H9 (cell line): ENCODE measurements around the gene RIT2. TPM values are rescaled to one million over a fixed set of nuclear protein-coding genes. Genes with fewer than 3 reads are reported as not detected.

Experiments used
- DNase-seq: peaks from one replicate; pipeline ENCODE4 v3.0.0-alpha.2; 2017
- H2AFZ ChIP-seq: one replicate; pipeline ENCODE4 v1.6.1; 2013; ENCODE audit warnings: mild to moderate bottlenecking, low read length, control low read depth, moderate library complexity
- H2AK5ac ChIP-seq: 2 replicates; pipeline ENCODE4 v1.6.1; 2013; ENCODE audit warnings: low read length, control low read depth, mixed read lengths; ENCODE audit not compliant: insufficient read length
- H2BK120ac ChIP-seq: one replicate; pipeline ENCODE4 v1.6.1; 2013; ENCODE audit warnings: low read depth, mild to moderate bottlenecking, low read length, control low read depth, inconsistent platforms; ENCODE audit not compliant: poor library complexity, severe bottlenecking
- H2BK12ac ChIP-seq: 2 replicates; pipeline ENCODE4 v1.6.1; 2013; ENCODE audit warnings: low read length, control low read depth, mixed read lengths, low read depth; ENCODE audit not compliant: insufficient read length
- H2BK15ac ChIP-seq: 2 replicates; pipeline ENCODE4 v1.6.1; 2013; ENCODE audit warnings: low read depth, low read length, control low read depth
- H2BK20ac ChIP-seq: one replicate; pipeline ENCODE4 v1.6.1; 2013; ENCODE audit warnings: low read depth, mild to moderate bottlenecking, low read length, control low read depth, inconsistent platforms; ENCODE audit not compliant: poor library complexity, severe bottlenecking
- H2BK5ac ChIP-seq: 2 replicates; pipeline ENCODE4 v1.6.1; 2013; ENCODE audit warnings: low read length, control low read depth, mixed read lengths; ENCODE audit not compliant: insufficient read length
- H3K14ac ChIP-seq: 2 replicates; pipeline ENCODE4 v1.6.1; 2013; ENCODE audit warnings: low read length, control low read depth; ENCODE audit not compliant: insufficient read depth
- H3K18ac ChIP-seq: 2 replicates; pipeline ENCODE4 v1.6.1; 2013; ENCODE audit warnings: low read depth, mild to moderate bottlenecking, mixed read lengths, low read length, control low read depth; ENCODE audit not compliant: insufficient read length
- H3K23ac ChIP-seq: 2 replicates; pipeline ENCODE4 v1.6.1; 2013; ENCODE audit warnings: low read length, control low read depth, mixed read lengths, low read depth; ENCODE audit not compliant: insufficient read length
- H3K23me2 ChIP-seq: 2 replicates; pipeline ENCODE4 v1.6.1; 2013; ENCODE audit warnings: low read depth, mild to moderate bottlenecking, mixed read lengths, low read length, control low read depth; ENCODE audit not compliant: insufficient read length, poor library complexity, severe bottlenecking
- H3K27ac ChIP-seq: 2 replicates; pipeline ENCODE4 v1.5.1; 2013; ENCODE audit warnings: low read length, control low read depth, mixed read lengths, low read depth; ENCODE audit not compliant: insufficient read length
- H3K27me3 ChIP-seq: 2 replicates; pipeline ENCODE4 v1.6.1; 2013; ENCODE audit warnings: low read length, control low read depth, inconsistent platforms; ENCODE audit not compliant: insufficient read depth
- H3K4ac ChIP-seq: 2 replicates; pipeline ENCODE4 v1.6.1; 2013; ENCODE audit warnings: low read depth, mild to moderate bottlenecking, control low read depth, inconsistent platforms, low read length, moderate library complexity
- H3K4me1 ChIP-seq: 2 replicates; pipeline ENCODE4 v1.6.1; 2013; ENCODE audit warnings: low read length, control low read depth, inconsistent platforms; ENCODE audit not compliant: insufficient read depth
- H3K4me2 ChIP-seq: 2 replicates; pipeline ENCODE4 v1.6.1; 2013; ENCODE audit warnings: low read length, control low read depth, mixed read lengths; ENCODE audit not compliant: insufficient read length, insufficient read depth
- H3K56ac ChIP-seq: 2 replicates; pipeline ENCODE4 v1.6.1; 2013; ENCODE audit warnings: low read depth, mild to moderate bottlenecking, mixed read lengths, low read length, control low read depth; ENCODE audit not compliant: insufficient read length
- H3K79me1 ChIP-seq: 2 replicates; pipeline ENCODE4 v1.6.1; 2013; ENCODE audit warnings: low read depth, mild to moderate bottlenecking, moderate library complexity, low read length, control low read depth, inconsistent platforms; ENCODE audit not compliant: insufficient read depth, poor library complexity, severe bottlenecking
- H3K79me2 ChIP-seq: 2 replicates; pipeline ENCODE4 v1.6.1; 2013; ENCODE audit warnings: low read length, control low read depth, inconsistent platforms; ENCODE audit not compliant: insufficient read depth
- H3K9ac ChIP-seq: 2 replicates; pipeline ENCODE4 v1.6.1; 2013; ENCODE audit warnings: low read length, control low read depth, mixed read lengths; ENCODE audit not compliant: insufficient read length; ENCODE audit errors: extremely low read depth
- H3K9me3 ChIP-seq: one replicate; pipeline ENCODE4 v1.6.1; 2013; ENCODE audit warnings: low read depth, low read length, inconsistent platforms; ENCODE audit not compliant: control insufficient read depth
- H3T11ph ChIP-seq: one replicate; pipeline ENCODE4 v1.6.1; 2013; ENCODE audit warnings: mild to moderate bottlenecking, low read length, control low read depth, inconsistent platforms
- H4K20me1 ChIP-seq: one replicate; pipeline ENCODE4 v1.6.1; 2013; ENCODE audit not compliant: control insufficient read depth, insufficient read length, insufficient read depth
- H4K5ac ChIP-seq: 2 replicates; pipeline ENCODE4 v1.6.1; 2013; ENCODE audit warnings: low read depth, mild to moderate bottlenecking, mixed read lengths, low read length, control low read depth; ENCODE audit not compliant: insufficient read length
- H4K8ac ChIP-seq: replicated peaks from 2 replicates; pipeline ENCODE4 v1.6.1; 2013; ENCODE audit warnings: low read length, control low read depth, mixed read lengths, low read depth; ENCODE audit not compliant: insufficient read length
- H4K91ac ChIP-seq: 2 replicates; pipeline ENCODE4 v1.6.1; 2013; ENCODE audit warnings: low read depth, mild to moderate bottlenecking, moderate library complexity, mixed read lengths, low read length, control low read depth; ENCODE audit not compliant: insufficient read length
- H3K27ac Mint-ChIP-seq, 3 experiments: 2 replicates in 2 of 3; 3 replicates in 1 of 3; pipeline ENCODE4 v1.8.0; 2020 to 2021; ENCODE audit warnings: mixed read lengths in 3 of 3, mild to moderate bottlenecking in 1 of 3, moderate library complexity in 1 of 3
- H3K27me3 Mint-ChIP-seq: 2 replicates; pipeline ENCODE4 v1.8.0; 2021; ENCODE audit warnings: low read depth, mild to moderate bottlenecking, moderate library complexity, mixed read lengths
- H3K36me3 Mint-ChIP-seq, 3 experiments: 2 replicates in 2 of 3; 3 replicates in 1 of 3; pipeline ENCODE4 v1.8.0; 2020 to 2021; ENCODE audit warnings: low read depth in 3 of 3, mixed read lengths in 3 of 3; ENCODE audit not compliant: insufficient read depth in 1 of 3
- H3K4me1 Mint-ChIP-seq, 2 experiments: 2 replicates each; pipeline ENCODE4 v1.8.0; 2020; ENCODE audit warnings: mixed read lengths in 2 of 2
- H3K4me3 Mint-ChIP-seq, 2 experiments: 2 replicates in 1 of 2; 3 replicates in 1 of 2; pipeline ENCODE4 v1.8.0; 2020 to 2021; ENCODE audit warnings: mild to moderate bottlenecking in 2 of 2, mixed read lengths in 2 of 2, moderate library complexity in 1 of 2
- H3K9me3 Mint-ChIP-seq, 2 experiments: 2 replicates in 1 of 2; 3 replicates in 1 of 2; pipeline ENCODE4 v1.8.0; 2020; ENCODE audit warnings: mild to moderate bottlenecking in 2 of 2, mixed read lengths in 2 of 2, moderate library complexity in 1 of 2
- CTCF ChIP-seq: fragments of 200-600 bp; sonication (generic); conservative IDR thresholded peaks from 3 replicates; pipeline ENCODE4 v1.8.0; 2021; ENCODE audit warnings: antibody characterized with exemption, mild to moderate bottlenecking
- WGBS: extraction: QIAGEN DNeasy Blood & Tissue Kit; methylation state at CpG from one replicate; pipeline ENCODE4 v1.1.7; 2013; ENCODE audit warnings: missing lambda C conversion rate, low lambda C conversion rate, mixed read lengths; ENCODE audit not compliant: insufficient read length; ENCODE audit errors: extremely low coverage; 5-methylcytosine and 5-hydroxymethylcytosine counted together
- total RNA-seq: library from RNA; stranded (reverse); gene quantifications from 2 replicates; pipeline ENCODE4 v1.2.1, GENCODE V29; 2021

RIT2 gene
- total RNA-seq, 1 experiment from 2014 or later = 1.2 TPM

- H3K14ac ChIP-seq = no peak overlapping the region
- no peak overlapping the region for H2BK5ac ChIP-seq
- H2AK5ac ChIP-seq = no peak overlapping the region
- no peaks in the 10 kb centered on the region for H3K23me2 ChIP-seq
- DNase-seq = no peak
- H4K20me1 ChIP-seq = no peaks in the 10 kb centered on the region
- no peak overlapping the region for H4K91ac ChIP-seq
- H4K5ac ChIP-seq = no peak overlapping the region
- no peaks in the 10 kb centered on the region for H3K9me3 Mint-ChIP-seq
- H3K4me1 ChIP-seq = peaks cover 2% of the 10 kb centered on the region; the same call in 1 of the 2 replicates
- no peak overlapping the region for H3K18ac ChIP-seq
- no peak overlapping the region for H2AFZ ChIP-seq
- no peak for TF ChIP-seq CTCF
- H3K9ac ChIP-seq = no peak overlapping the region
- H3K4me3 Mint-ChIP-seq = no peak overlapping the region
- WGBS = no CpG with 5 or more reads among the region's 2 CpGs
- no peak overlapping the region for H3K4me2 ChIP-seq
- H3T11ph ChIP-seq = no peak overlapping the region
- H2BK120ac ChIP-seq = no peak overlapping the region
- no peak overlapping the region; a peak in 1 of 7 replicates for H3K27ac Mint-ChIP-seq
- no peak overlapping the region for H2BK15ac ChIP-seq
- no peak overlapping the region for H2BK20ac ChIP-seq
- no peak overlapping the region for H3K27ac ChIP-seq
- no peaks in the 10 kb centered on the region for H3K27me3 Mint-ChIP-seq
- H3K56ac ChIP-seq = no peak overlapping the region
- H3K27me3 ChIP-seq = no peaks in the 10 kb centered on the region
- H3K79me2 ChIP-seq = no peaks in the 10 kb centered on the region
- no peak overlapping the region for H3K23ac ChIP-seq
- H3K4ac ChIP-seq = no peak overlapping the region
- peaks cover 10 to 17% of the 10 kb centered on the region in 2 experiments for H3K4me1 Mint-ChIP-seq
- H4K8ac ChIP-seq = no peak overlapping the region
- H3K9me3 ChIP-seq = no peaks in the 10 kb centered on the region
- no peaks in the 10 kb centered on the region for H3K36me3 Mint-ChIP-seq
- no peaks in the 10 kb centered on the region for H3K79me1 ChIP-seq
- H2BK12ac ChIP-seq = no peak overlapping the region
These were observed 102.5 kb downstream of the RIT2 start for GRCh38 chr18:43012951-43013350.
